Trophoblast cell (in vitro differentiated cells and primary cell): ENCODE results near the gene FRMPD4.

ENCODE experiments used
- DNase-seq, 2 donors: peaks; one replicate each; pipeline ENCODE4 v3.0.0-alpha.2; 2016
- H2AFZ ChIP-seq: 2 replicates; pipeline ENCODE4 v1.6.1; 2013; ENCODE audit warnings: low read length, moderate library complexity, mild to moderate bottlenecking; ENCODE audit not compliant: insufficient read depth, poor library complexity
- H2AK5ac ChIP-seq: 2 replicates; pipeline ENCODE4 v1.6.1; 2013; ENCODE audit warnings: mild to moderate bottlenecking, low read length
- H2BK120ac ChIP-seq: 2 replicates; pipeline ENCODE4 v1.6.1; 2013; ENCODE audit warnings: low read length, mild to moderate bottlenecking, moderate library complexity; ENCODE audit not compliant: insufficient read depth, poor library complexity
- H2BK12ac ChIP-seq: 2 replicates; pipeline ENCODE4 v1.6.1; 2013; ENCODE audit warnings: mild to moderate bottlenecking, low read length, moderate library complexity
- H2BK5ac ChIP-seq: 2 replicates; pipeline ENCODE4 v1.6.1; 2013; ENCODE audit warnings: low read length, low read depth, moderate library complexity, mild to moderate bottlenecking; ENCODE audit not compliant: poor library complexity
- H3K14ac ChIP-seq: 2 replicates; pipeline ENCODE4 v1.6.1; 2013; ENCODE audit warnings: mild to moderate bottlenecking, low read length
- H3K18ac ChIP-seq: 2 replicates; pipeline ENCODE4 v1.6.1; 2013; ENCODE audit warnings: mild to moderate bottlenecking, low read length
- H3K23ac ChIP-seq: 2 replicates; pipeline ENCODE4 v1.6.1; 2013; ENCODE audit warnings: low read length
- H3K27ac ChIP-seq: 2 replicates; pipeline ENCODE4 v1.5.1; 2013; ENCODE audit warnings: low read depth, mild to moderate bottlenecking, inconsistent platforms, low read length, moderate library complexity
- H3K27me3 ChIP-seq: 2 replicates; pipeline ENCODE4 v1.6.1; 2013; ENCODE audit warnings: inconsistent platforms, mild to moderate bottlenecking, low read length, moderate library complexity; ENCODE audit not compliant: insufficient read depth
- H3K36me3 ChIP-seq, 2 experiments: 1 replicate in 1 of 2; 2 replicates in 1 of 2; pipeline ENCODE4 v1.6.1; 2013; ENCODE audit warnings: low read length in 2 of 2, mild to moderate bottlenecking in 2 of 2, moderate library complexity in 1 of 2; ENCODE audit not compliant: insufficient read depth in 2 of 2, control insufficient read depth in 1 of 2
- H3K4ac ChIP-seq: 2 replicates; pipeline ENCODE4 v1.6.1; 2013; ENCODE audit warnings: low read depth, mild to moderate bottlenecking, low read length, moderate library complexity
- H3K4me1 ChIP-seq, 2 experiments: 1 replicate in 1 of 2; 2 replicates in 1 of 2; pipeline ENCODE4 v1.6.1; 2013; ENCODE audit warnings: low read length in 2 of 2, mild to moderate bottlenecking in 2 of 2, moderate library complexity in 1 of 2; ENCODE audit not compliant: insufficient read depth in 2 of 2, control insufficient read depth in 1 of 2
- H3K4me2 ChIP-seq: 2 replicates; pipeline ENCODE4 v1.6.1; 2013; ENCODE audit warnings: inconsistent platforms, mild to moderate bottlenecking, low read length, moderate library complexity
- H3K4me3 ChIP-seq: 2 replicates; pipeline ENCODE4 v1.5.1; 2013; ENCODE audit warnings: mild to moderate bottlenecking, low read depth, low read length, inconsistent platforms
- H3K79me1 ChIP-seq: one replicate; pipeline ENCODE4 v1.6.1; 2013; ENCODE audit warnings: low read length
- H3K79me2 ChIP-seq: 2 replicates; pipeline ENCODE4 v1.6.1; 2013; ENCODE audit warnings: low read length, mild to moderate bottlenecking; ENCODE audit not compliant: control insufficient read depth, insufficient read depth, poor library complexity
- H3K9ac ChIP-seq: 2 replicates; pipeline ENCODE4 v1.6.1; 2013; ENCODE audit warnings: mild to moderate bottlenecking, low read length
- H3K9me3 ChIP-seq: 2 replicates; pipeline ENCODE4 v1.6.1; 2013; ENCODE audit warnings: low read depth, mild to moderate bottlenecking, control low read depth, inconsistent platforms, low read length; ENCODE audit not compliant: insufficient read depth
- H4K12ac ChIP-seq: 2 replicates; pipeline ENCODE4 v1.6.1; 2013; ENCODE audit warnings: low read depth, mild to moderate bottlenecking, low read length, moderate library complexity
- H4K8ac ChIP-seq: 2 replicates; pipeline ENCODE4 v1.6.1; 2013; ENCODE audit warnings: low read depth, mild to moderate bottlenecking, low read length, moderate library complexity
- H4K91ac ChIP-seq: one replicate; pipeline ENCODE4 v1.6.1; 2013; ENCODE audit warnings: low read depth, mild to moderate bottlenecking, low read length, moderate library complexity
- WGBS: extraction: QIAGEN DNeasy Blood & Tissue Kit; methylation state at CpG from one replicate; pipeline ENCODE4 v1.1.7; 2013; ENCODE audit warnings: missing lambda C conversion rate; ENCODE audit not compliant: insufficient read length, insufficient coverage; ENCODE audit errors: extremely low coverage; 5-methylcytosine and 5-hydroxymethylcytosine counted together

The FRMPD4 gene

DNA sequence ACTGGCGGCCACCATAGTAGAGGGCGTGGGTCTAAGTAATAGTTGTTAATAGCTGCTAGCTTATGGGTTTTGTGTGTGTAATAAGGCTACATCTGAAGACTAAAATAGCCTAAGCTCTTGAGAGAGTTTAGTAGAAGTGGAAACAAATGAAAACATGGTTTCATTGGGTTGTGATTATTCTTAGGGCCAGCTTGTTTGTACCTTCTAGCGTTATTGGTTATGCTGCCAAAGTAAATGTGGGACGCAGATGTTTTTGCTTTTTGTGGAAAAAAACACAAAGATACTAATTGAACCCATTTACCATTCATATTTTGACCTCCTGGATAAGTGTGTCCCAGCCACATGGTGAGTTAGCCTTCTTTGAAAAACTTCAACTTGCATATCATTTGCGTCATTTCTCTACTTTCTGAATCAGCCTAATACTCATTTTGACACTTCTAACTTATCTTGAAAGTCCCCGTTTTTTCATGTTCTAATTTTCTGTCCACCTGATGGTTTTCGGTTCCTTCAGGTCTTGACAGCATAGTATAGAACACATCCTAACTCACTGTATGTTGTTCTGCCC is 305.3 kb downstream of the FRMPD4 start:
- no peak overlapping the region for H4K12ac ChIP-seq
- H3K4me1 ChIP-seq = no peaks in the 10 kb centered on the region
- H2BK120ac ChIP-seq = no peak overlapping the region
- H3K79me2 ChIP-seq = no peaks in the 10 kb centered on the region
- no peak overlapping the region for H4K8ac ChIP-seq
- H3K4me2 ChIP-seq = no peak overlapping the region
- no peak overlapping the region for H3K23ac ChIP-seq
- H3K4me3 ChIP-seq = no peak overlapping the region
- no peak overlapping the region for H3K27ac ChIP-seq
- no peak overlapping the region for H3K9ac ChIP-seq
- no CpG with 5 or more reads among the region's 7 CpGs for WGBS
- H3K79me1 ChIP-seq = no peaks in the 10 kb centered on the region
- H3K36me3 ChIP-seq = no peaks in the 10 kb centered on the region
- H2AFZ ChIP-seq = no peak overlapping the region
- no peak overlapping the region for H3K18ac ChIP-seq
- DNase-seq = no peak
- no peak overlapping the region for H2BK12ac ChIP-seq
- no peak overlapping the region for H2BK5ac ChIP-seq
- H3K9me3 ChIP-seq = no peaks in the 10 kb centered on the region
- no peak overlapping the region for H2AK5ac ChIP-seq
- H3K14ac ChIP-seq = no peak overlapping the region
- H3K27me3 ChIP-seq = no peaks in the 10 kb centered on the region
- H3K4ac ChIP-seq = no peak overlapping the region
- no peak overlapping the region for H4K91ac ChIP-seq

DNA sequence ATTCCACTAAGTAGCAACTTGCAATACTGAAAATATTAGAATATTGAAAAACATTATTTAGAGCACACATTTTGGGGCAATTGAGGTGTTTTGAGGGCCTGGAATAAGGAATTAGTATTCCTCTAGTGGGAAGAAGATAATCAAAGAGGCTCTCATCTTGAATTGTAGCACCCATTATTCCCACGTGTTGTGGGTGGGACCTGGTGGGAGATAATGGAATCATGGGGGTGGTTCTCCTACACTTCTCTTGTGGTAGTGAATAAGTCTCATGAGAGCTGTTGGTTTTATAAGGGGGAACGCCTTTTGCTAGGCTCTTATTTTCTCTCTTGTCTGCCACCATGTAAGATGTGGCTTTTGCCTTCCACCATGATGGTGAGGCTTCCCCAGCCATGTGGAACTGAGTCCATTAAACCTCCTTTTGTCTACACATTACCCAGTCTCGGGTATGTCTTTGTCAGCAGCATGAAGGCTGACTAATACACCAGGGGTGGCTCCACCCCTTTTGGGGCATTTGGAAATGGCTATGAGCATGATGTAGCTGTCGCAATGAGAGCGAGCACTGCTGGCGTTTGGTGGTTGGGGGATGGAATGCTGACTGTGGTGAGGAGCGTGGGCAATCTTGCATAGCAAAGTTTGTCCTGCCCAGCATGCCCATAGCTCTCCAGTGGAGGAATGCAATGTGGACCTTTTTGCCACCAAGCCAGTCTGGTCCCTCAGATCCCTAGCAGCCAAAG is 308.2 kb downstream of the FRMPD4 start:
- no peak overlapping the region for H2AK5ac ChIP-seq
- H3K27me3 ChIP-seq = no peaks in the 10 kb centered on the region
- no peak overlapping the region for H2BK12ac ChIP-seq
- H3K27ac ChIP-seq = no peak overlapping the region
- no peak overlapping the region for H3K4me3 ChIP-seq
- H2BK120ac ChIP-seq = no peak overlapping the region
- H3K9ac ChIP-seq = no peak overlapping the region
- H3K4me1 ChIP-seq = no peaks in the 10 kb centered on the region
- no peak overlapping the region for H4K91ac ChIP-seq
- no peak overlapping the region for H3K14ac ChIP-seq
- no peaks in the 10 kb centered on the region for H3K79me2 ChIP-seq
- peak; percentile 0 to 1 for DNase-seq
- no peaks in the 10 kb centered on the region for H3K36me3 ChIP-seq
- H3K18ac ChIP-seq = no peak overlapping the region
- no peak overlapping the region for H2BK5ac ChIP-seq
- no peak overlapping the region for H4K12ac ChIP-seq
- no peak overlapping the region for H3K4me2 ChIP-seq
- no peak overlapping the region for H4K8ac ChIP-seq
- H2AFZ ChIP-seq = no peak overlapping the region
- no peak overlapping the region for H3K23ac ChIP-seq
- H3K4ac ChIP-seq = no peak overlapping the region
- no peaks in the 10 kb centered on the region for H3K79me1 ChIP-seq
- H3K9me3 ChIP-seq = no peaks in the 10 kb centered on the region
- no CpG with 5 or more reads among the region's 7 CpGs for WGBS

DNA sequence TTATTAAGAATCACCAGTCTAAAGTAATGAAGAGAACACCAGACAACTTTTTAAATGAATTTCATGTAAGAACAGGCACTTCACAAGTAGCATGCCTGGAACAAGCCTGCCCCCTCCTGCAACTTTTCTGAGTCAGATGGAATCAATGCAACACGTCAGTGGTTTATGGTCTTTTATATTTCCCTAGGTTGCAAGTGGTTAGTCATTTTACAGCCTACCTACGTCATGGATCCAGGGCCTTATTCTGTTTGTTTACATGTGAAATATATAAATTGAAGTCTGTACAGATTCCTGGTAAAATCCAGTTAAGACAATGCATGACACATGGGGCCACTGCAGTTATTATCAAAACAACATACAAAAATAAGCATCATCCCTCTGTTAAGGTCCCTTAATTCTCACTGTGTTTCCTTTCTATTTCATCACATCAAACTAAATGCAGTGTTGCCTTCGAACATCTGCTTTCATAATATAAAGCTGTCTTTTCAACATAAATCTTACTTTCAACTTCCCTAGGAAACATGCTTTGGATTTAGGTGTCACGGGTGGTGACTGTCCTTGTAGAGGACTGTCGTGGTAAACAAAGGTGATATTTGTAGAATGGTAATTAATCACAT is 309.3 kb downstream of the FRMPD4 start:
- WGBS = no CpG with 5 or more reads among the region's 5 CpGs
- H3K23ac ChIP-seq = no peak overlapping the region
- H3K18ac ChIP-seq = no peak overlapping the region

DNA sequence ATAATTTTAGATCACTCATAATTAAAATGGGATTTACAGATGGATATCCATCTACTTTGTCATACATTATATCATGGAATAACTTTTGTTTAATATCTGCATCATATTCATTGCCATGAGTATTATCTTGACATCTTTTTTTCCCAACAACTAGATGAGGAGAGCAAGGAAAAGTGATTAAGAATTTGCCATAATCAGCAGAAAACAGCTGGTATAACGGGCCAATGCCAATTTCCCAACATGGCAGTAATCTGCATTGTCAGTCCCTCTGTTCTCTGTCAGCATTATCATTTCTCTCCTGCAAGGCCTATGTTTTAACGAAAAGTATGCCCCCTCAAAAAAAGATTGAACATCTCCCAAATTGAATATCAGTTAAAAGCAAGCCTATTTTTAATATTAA is 314.0 kb downstream of the FRMPD4 start:
- no peaks in the 10 kb centered on the region for H3K36me3 ChIP-seq
- no peaks in the 10 kb centered on the region for H3K79me1 ChIP-seq
- no peak overlapping the region for H3K23ac ChIP-seq
- no peak overlapping the region for H2BK12ac ChIP-seq
- no peaks in the 10 kb centered on the region for H3K4me1 ChIP-seq
- no peak overlapping the region for H3K18ac ChIP-seq
- no peaks in the 10 kb centered on the region for H3K9me3 ChIP-seq
- H3K79me2 ChIP-seq = no peaks in the 10 kb centered on the region
- WGBS = no CpG with 5 or more reads among the region's 2 CpGs
- no peak overlapping the region for H2BK120ac ChIP-seq
- H3K4me2 ChIP-seq = no peak overlapping the region
- no peak overlapping the region for H2AK5ac ChIP-seq
- no peak overlapping the region for H3K27ac ChIP-seq
- H4K91ac ChIP-seq = no peak overlapping the region
- H4K8ac ChIP-seq = no peak overlapping the region
- no peak overlapping the region for H3K4me3 ChIP-seq
- H2BK5ac ChIP-seq = no peak overlapping the region
- no peak for DNase-seq
- no peak overlapping the region for H3K9ac ChIP-seq
- H3K14ac ChIP-seq = no peak overlapping the region
- no peak overlapping the region for H4K12ac ChIP-seq
- no peaks in the 10 kb centered on the region for H3K27me3 ChIP-seq
- no peak overlapping the region for H2AFZ ChIP-seq
- no peak overlapping the region for H3K4ac ChIP-seq

More for the DNA sequence above, 309.3 kb downstream of the FRMPD4 start:
- no peak overlapping the region for H3K9ac ChIP-seq
- H2AFZ ChIP-seq = no peak overlapping the region
- H3K14ac ChIP-seq = no peak overlapping the region
- H3K4me2 ChIP-seq = no peak overlapping the region
- no peaks in the 10 kb centered on the region for H3K4me1 ChIP-seq
- peak in 1 of 2 donors; percentile 5 for DNase-seq
- no peak overlapping the region for H2BK12ac ChIP-seq
- no peak overlapping the region for H2BK120ac ChIP-seq
- H3K27me3 ChIP-seq = no peaks in the 10 kb centered on the region
- H2BK5ac ChIP-seq = no peak overlapping the region
- no peaks in the 10 kb centered on the region for H3K79me1 ChIP-seq
- no peak overlapping the region for H4K8ac ChIP-seq
- no peak overlapping the region for H3K4ac ChIP-seq
- no peaks in the 10 kb centered on the region for H3K36me3 ChIP-seq
- H4K12ac ChIP-seq = no peak overlapping the region
- no peak overlapping the region for H3K27ac ChIP-seq
- H3K4me3 ChIP-seq = no peak overlapping the region
- no peaks in the 10 kb centered on the region for H3K9me3 ChIP-seq
- H3K79me2 ChIP-seq = no peaks in the 10 kb centered on the region
- no peak overlapping the region for H4K91ac ChIP-seq
- H2AK5ac ChIP-seq = no peak overlapping the region
